ENCODE results near the gene KANK2. TPM values are rescaled to one million over a fixed set of nuclear protein-coding genes. Genes with fewer than 3 reads are reported as not detected.

KANK2 gene
- total and polyA plus RNA-seq, 10 of the 15 experiments (the other 5 are each of a cell fraction or from before 2014, with no cell fraction given): 4.9 to 33.0 (median 21.0) TPM

GRCh38 chr19:11246941-11247340 is 49.6 kb upstream of the KANK2 start:
- FAIRE-seq: no peak
- RAD21 ChIA-PET (ENCODE audit: unreplicated experiment): no interaction called here
- Histone ChIP-seq H3K9me3 (replicated peaks; ENCODE audit: control insufficient read depth, insufficient read depth, low read length) (no peaks in the 10 kb centered on the region), H4K20me1 (ENCODE audit: control insufficient read depth, insufficient read depth) (no peaks in the 10 kb centered on the region), H3K9ac (ENCODE audit: control insufficient read depth, insufficient read depth, low read length) (no peak overlapping the region), H3K36me3 (ENCODE audit: control insufficient read depth in 2 of 2, insufficient read depth in 2 of 2, low read length in 1 of 2) (peaks cover 0 to 2% of the 10 kb centered on the region in 2 experiments; a peak in 3 of 4 replicates), H3K27ac (ENCODE audit: control insufficient read depth, insufficient read depth) (no peak overlapping the region), H3K4me2 (ENCODE audit: control insufficient read depth, insufficient read depth) (no peak overlapping the region), H3K4me1 (ENCODE audit: control insufficient read depth, insufficient read depth, low read length) (no peaks in the 10 kb centered on the region), H2AFZ (ENCODE audit: control insufficient read depth, low read depth, low read length) (no peak overlapping the region), H3K4me3 (no peak overlapping the region), H3K79me2 (ENCODE audit: control insufficient read depth, insufficient read depth, low read length) (no peaks in the 10 kb centered on the region), H3K27me3 (replicated peaks in 1 of 2; ENCODE audit: control insufficient read depth in 2 of 2, insufficient read depth in 2 of 2, low read length in 1 of 2) (no peaks in the 10 kb centered on the region)
- intact Hi-C loops (cut with micrococcal nuclease; ENCODE audit: unreplicated experiment) (no loop called here), in situ Hi-C loops (cut with MboI) (no loop called here)
- TF ChIP-seq POLR2AphosphoS5 (IDR thresholded peaks at IDR 0.05; ENCODE audit: low read length): no peak
- no peak for TF ChIP-seq FOXK2 (IDR thresholded peaks at IDR 0.05)
- no peak for TF ChIP-seq RFX5 (IDR thresholded peaks at IDR 0.05; ENCODE audit: low read depth, low read length)
- no TSS peak for BruUV-seq (replicated peaks)
- WGBS (ENCODE audit: insufficient coverage, insufficient replicate concordance, low lambda C conversion rate, missing lambda C conversion rate): 78% methylated on average over 11 of the region's 11 CpGs
- CTCF ChIA-PET: no interaction called here
- POLR2A ChIA-PET: interaction anchor here (0.6 to 0.7 kb wide), 2 partner anchors 208 to 497 kb away, joined by 3 to 4 read pairs; no protein-coding TSS in a partner anchor
- SMC1A ChIA-PET (ENCODE audit: uncharacterized antibody, unreplicated experiment): no interaction called here
- no peak for DNase-seq (ENCODE audit: low read depth, low spot score)
- no peak for ATAC-seq

GRCh38 chr19:11244846-11245589 is 47.7 kb upstream of the KANK2 start:
- Histone ChIP-seq H3K4me2 (ENCODE audit: control insufficient read depth, insufficient read depth) (no peak overlapping the region), H3K36me3 (ENCODE audit: control insufficient read depth in 2 of 2, insufficient read depth in 2 of 2, low read length in 1 of 2) (no peaks in the 10 kb centered on the region; a peak in 2 of 4 replicates), H3K9ac (ENCODE audit: control insufficient read depth, insufficient read depth, low read length) (no peak overlapping the region), H4K20me1 (ENCODE audit: control insufficient read depth, insufficient read depth) (no peaks in the 10 kb centered on the region), H3K79me2 (ENCODE audit: control insufficient read depth, insufficient read depth, low read length) (no peaks in the 10 kb centered on the region), H3K27ac (ENCODE audit: control insufficient read depth, insufficient read depth) (no peak overlapping the region), H2AFZ (ENCODE audit: control insufficient read depth, low read depth, low read length) (no peak overlapping the region), H3K4me3 (no peak overlapping the region), H3K9me3 (replicated peaks; ENCODE audit: control insufficient read depth, insufficient read depth, low read length) (no peaks in the 10 kb centered on the region), H3K27me3 (replicated peaks in 1 of 2; ENCODE audit: control insufficient read depth in 2 of 2, insufficient read depth in 2 of 2, low read length in 1 of 2) (no peaks in the 10 kb centered on the region), H3K4me1 (ENCODE audit: control insufficient read depth, insufficient read depth, low read length) (no peaks in the 10 kb centered on the region)
- ChIA-PET CTCF (interaction anchor here (1.0 kb wide), 1 partner anchor 12 kb away, joined by 4 read pairs; no protein-coding TSS in a partner anchor), RAD21 (ENCODE audit: unreplicated experiment) (interaction anchor here (1.5 kb wide), 1 partner anchor 91 kb away, joined by 3 read pairs; no protein-coding TSS in a partner anchor), POLR2A (no interaction called here), SMC1A (ENCODE audit: uncharacterized antibody, unreplicated experiment) (no interaction called here)
- no TSS peak for BruUV-seq (replicated peaks)
- no peak for ATAC-seq
- WGBS (ENCODE audit: insufficient coverage, insufficient replicate concordance, low lambda C conversion rate, missing lambda C conversion rate): 82% methylated on average over 5 of the region's 5 CpGs
- intact Hi-C loops (cut with micrococcal nuclease; ENCODE audit: unreplicated experiment): no loop called here
- DNase-seq (ENCODE audit: low read depth, low spot score): no peak
- in situ Hi-C loops (cut with MboI): no loop called here
- FAIRE-seq: no peak
- TF ChIP-seq ZBTB11 (CRISPR knock-in tag; IDR thresholded peaks at IDR 0.05) (no peak), EGR1 (IDR thresholded peaks at IDR 0.05; ENCODE audit: borderline replicate concordance in 1 of 2, low read depth in 2 of 2, low read length in 2 of 2) (no peak), EZH2 (IDR thresholded peaks at IDR 0.05; ENCODE audit: borderline replicate concordance, control insufficient read depth, low read depth, low read length) (no peak), IKZF2 (IDR thresholded peaks at IDR 0.05) (no peak), NR2C2 (IDR thresholded peaks at IDR 0.05; ENCODE audit: borderline replicate concordance, control insufficient read depth, insufficient read length, low read depth) (no peak), CTCF (IDR thresholded peaks at IDR 0.05 in 2 of 3, conservative IDR thresholded peaks at IDR 0.05 in 1 of 3; ENCODE audit: control insufficient read depth in 2 of 3, extremely low read depth in 1 of 3, insufficient read depth in 1 of 3, low read depth in 3 of 3, low read length in 3 of 3) (no peak), STAT1 (conservative IDR thresholded peaks at IDR 0.05) (no peak), TBL1XR1 (IDR thresholded peaks at IDR 0.05; ENCODE audit: low read depth, low read length) (no peak)

Measured in GM12878 (cell line).